Testis (tissue), 3 donors: ENCODE results near the gene ZBTB26. TPM values are rescaled to one million over a fixed set of nuclear protein-coding genes. Genes with fewer than 3 reads are reported as not detected.

Experiments
- DNase-seq: peaks from one replicate; pipeline ENCODE4 v3.0.0-alpha.2; 2019
- H3K27ac ChIP-seq, 2 donors: fragments of 200-600 bp; sonication (generic); one replicate each; pipeline ENCODE4 v1.5.1; 2019
- H3K27me3 ChIP-seq: fragments of 200-600 bp; sonication (generic); one replicate; pipeline ENCODE4 v1.5.1; 2019
- H3K36me3 ChIP-seq: fragments of 200-600 bp; sonication (generic); one replicate; pipeline ENCODE4 v1.5.1; 2017; ENCODE audit warnings: low read depth; ENCODE audit errors: missing control alignments
- H3K4me1 ChIP-seq: fragments of 200-600 bp; sonication (generic); one replicate; pipeline ENCODE4 v1.5.1; 2019
- H3K4me3 ChIP-seq, 2 donors: fragments of 200-600 bp; sonication (generic); one replicate each; pipeline ENCODE4 v1.5.1; 2017 to 2019
- H3K9me3 ChIP-seq: fragments of 200-600 bp; sonication (generic); one replicate; pipeline ENCODE4 v1.5.1; 2017
- CTCF ChIP-seq, 3 experiments: fragments of 450-650 bp in 2 of 3; fragments of 200-600 bp in 1 of 3; sonication (generic) in 1 of 3; IDR thresholded peaks; one replicate each; pipeline ENCODE4 v1.5.1; 2016 to 2019; ENCODE audit warnings: antibody characterized with exemption in 3 of 3, mild to moderate bottlenecking in 2 of 3, moderate library complexity in 1 of 3
- POLR2A ChIP-seq: fragments of 450-650 bp; IDR thresholded peaks from one replicate; pipeline ENCODE4 v1.6.1; 2017; ENCODE audit warnings: antibody characterized with exemption, mild to moderate bottlenecking, moderate library complexity
- WGBS, 2 donors: methylation state at CpG; one replicate each; pipeline ENCODE4 v1.1.5; 2018; 5-methylcytosine and 5-hydroxymethylcytosine counted together
- intact Hi-C: fragments of 100-400 bp; cut with DNase I; formaldehyde crosslinking; loops from one replicate; pipeline ENCODE4 v1.15.1; 2023; ENCODE audit warnings: low total_unique reads
- polyA plus RNA-seq: library from polyadenylated mRNA; stranded (reverse); fragments of 350-450 nt; fragmentation: Illumina TruSeq; extraction: RNeasy Lipid Tissue Mini Kit (QIAGEN cat#74804); gene quantifications from one replicate; pipeline ENCODE4 v1.2.3, GENCODE V29; 2014; ENCODE audit warnings: low read depth, low replicate concordance; ENCODE audit not compliant: insufficient read depth
- total RNA-seq, 2 donors: library from RNA; depleted of rRNA; stranded (reverse); fragments of >200 nt; gene quantifications; one replicate each; pipeline ENCODE4 v1.2.3, GENCODE V29; 2016

The ZBTB26 gene
- total and polyA plus RNA-seq, 3 donors from 2014 or later, result 16.8 to 23.1 (median 17.3) TPM

DNA sequence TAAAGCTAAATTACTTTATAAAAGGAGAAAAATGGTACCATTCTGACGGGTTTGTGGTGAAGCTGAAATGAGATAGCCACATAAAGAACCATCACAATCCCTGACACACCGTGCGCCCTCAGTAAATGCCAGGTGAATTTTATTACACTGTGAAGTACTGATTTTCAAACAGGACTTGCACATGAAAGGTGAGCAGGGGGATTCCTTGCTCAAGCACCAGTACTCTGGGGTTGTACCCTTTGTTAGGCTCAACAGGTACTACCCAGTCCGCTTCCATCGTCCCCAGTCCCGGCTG lies 9.1 kb upstream of the ZBTB26 start:
- no peak for DNase-seq
- intact Hi-C loops, result no loop called here
- TF ChIP-seq CTCF (IDR thresholded peaks at IDR 0.05), result no peak
- no peak for TF ChIP-seq POLR2A
- Histone ChIP-seq H3K27me3 (no peaks in the 10 kb centered on the region), H3K9me3 (no peaks in the 10 kb centered on the region), H3K36me3 (no peaks in the 10 kb centered on the region), H3K27ac (peak overlapping the region; percentile 64 to 94), H3K4me1 (peaks cover 28% of the 10 kb centered on the region), H3K4me3 (peak overlapping the region; percentile 82 to 85)
- WGBS, 2 donors, result 18 to 30% methylated on average over 5 to 6 of the region's 6 CpGs

GRCh38 chr9:122939601-122940000 lies 8.3 kb upstream of the ZBTB26 start:
- no peak for DNase-seq
- Histone ChIP-seq H3K27me3 (no peaks in the 10 kb centered on the region), H3K4me3 (no peak overlapping the region), H3K36me3 (no peaks in the 10 kb centered on the region), H3K27ac (no peak overlapping the region), H3K9me3 (no peaks in the 10 kb centered on the region), H3K4me1 (peaks cover 28% of the 10 kb centered on the region)
- WGBS, 2 donors, result 41 to 49% methylated on average over 4 of the region's 4 CpGs
- intact Hi-C loops, result no loop called here
- TF ChIP-seq POLR2A (no peak), CTCF (IDR thresholded peaks at IDR 0.05) (no peak)

DNA sequence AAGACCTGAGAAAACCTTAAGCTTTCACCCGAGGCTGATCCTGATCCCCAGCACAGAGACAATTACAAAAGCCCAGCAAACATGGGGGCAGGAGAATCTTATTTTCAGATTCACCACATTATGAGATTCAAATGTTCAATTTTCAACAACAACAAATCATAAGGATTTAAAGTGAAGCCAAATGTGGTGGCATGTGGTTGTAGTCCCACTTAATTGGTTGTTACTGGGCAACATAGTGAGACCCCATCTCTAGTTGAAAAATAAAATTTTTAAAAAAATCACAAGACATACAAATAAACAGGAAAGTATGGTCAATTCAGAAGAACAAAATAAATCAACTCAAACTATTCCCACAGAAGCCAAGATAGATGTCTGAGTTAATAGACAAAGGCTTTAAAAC lies 5.6 kb upstream of the ZBTB26 start:
- H3K9me3 ChIP-seq, result no peaks in the 10 kb centered on the region
- DNase-seq, result no peak
- H3K4me1 ChIP-seq, result peaks cover 31% of the 10 kb centered on the region
- H3K4me3 ChIP-seq, result no peak overlapping the region
- TF ChIP-seq POLR2A (no peak), CTCF (IDR thresholded peaks at IDR 0.05) (no peak)
- intact Hi-C loops, result no loop called here
- H3K27ac ChIP-seq, result no peak overlapping the region
- H3K36me3 ChIP-seq, result no peaks in the 10 kb centered on the region
- H3K27me3 ChIP-seq, result no peaks in the 10 kb centered on the region
- 78 to 79% methylated on average over 1 of the region's 1 CpG for WGBS, 2 donors

GRCh38 chr9:122936464-122936863 lies 5.2 kb upstream of the ZBTB26 start:
- Histone ChIP-seq H3K4me1 (peaks cover 28% of the 10 kb centered on the region), H3K4me3 (no peak overlapping the region), H3K36me3 (no peaks in the 10 kb centered on the region), H3K9me3 (no peaks in the 10 kb centered on the region), H3K27me3 (no peaks in the 10 kb centered on the region), H3K27ac (no peak overlapping the region)
- TF ChIP-seq CTCF (IDR thresholded peaks at IDR 0.05) (no peak), POLR2A (no peak)
- DNase-seq, result no peak
- intact Hi-C loops, result no loop called here
- 94 to 99% methylated on average over 5 of the region's 5 CpGs for WGBS, 2 donors

GRCh38 chr9:122930541-122931225 lies 629 bp downstream of the ZBTB26 start:
- WGBS, 2 donors, result 15 to 19% methylated on average over 10 of the region's 10 CpGs
- H3K4me3 ChIP-seq, result peak overlapping the region; percentile 82 to 91
- no peak for DNase-seq
- intact Hi-C loops, result no loop called here
- H3K4me1 ChIP-seq, result peaks cover 14% of the 10 kb centered on the region
- TF ChIP-seq CTCF (IDR thresholded peaks at IDR 0.05), result no peak
- TF ChIP-seq POLR2A, result no peak
- no peaks in the 10 kb centered on the region for H3K27me3 ChIP-seq
- no peaks in the 10 kb centered on the region for H3K36me3 ChIP-seq
- H3K9me3 ChIP-seq, result no peaks in the 10 kb centered on the region
- H3K27ac ChIP-seq, result peak overlapping the region; percentile 72 to 88
